Activated CD8-positive, alpha-beta T cell treated with anti-CD3 and anti-CD28 coated beads for 36 hours (primary cell): ENCODE measurements around the gene MYG1. TPM values are rescaled to one million over a fixed set of nuclear protein-coding genes. Genes with fewer than 3 reads are reported as not detected.

Experiments
- ATAC-seq: fragments of 200-7000 bp; cut with Tn5 transposase; one replicate; pipeline ENCODE4 v1.10.0; 2021; ENCODE audit warnings: mild to moderate bottlenecking, moderate library complexity
- CTCF ChIA-PET: fragments of 350-600 bp; sonication (Branson Sonifier 250); formaldehyde crosslinking; loops from one replicate; lab custom pipeline; 2021; ENCODE audit warnings: antibody characterized with exemption; lab: Charles Lee
- POLR2A ChIA-PET: fragments of 350-600 bp; sonication (Branson Sonifier 250); formaldehyde crosslinking; loops from one replicate; lab custom pipeline; 2021; ENCODE audit warnings: antibody characterized with exemption; lab: Charles Lee
- DNase-seq: peaks from one replicate; pipeline ENCODE4 v3.0.0-alpha.2; 2020
- H3K27ac Mint-ChIP-seq: one replicate; pipeline ENCODE4 v1.8.0; 2021; ENCODE audit warnings: mild to moderate bottlenecking, mixed read lengths
- H3K27me3 Mint-ChIP-seq: one replicate; pipeline ENCODE4 v1.8.0; 2021; ENCODE audit warnings: mixed read lengths
- H3K36me3 Mint-ChIP-seq: one replicate; pipeline ENCODE4 v1.8.0; 2021; ENCODE audit warnings: low read depth, mixed read lengths
- H3K4me1 Mint-ChIP-seq: one replicate; pipeline ENCODE4 v1.8.0; 2021; ENCODE audit warnings: low read depth, mixed read lengths
- H3K4me3 Mint-ChIP-seq: one replicate; pipeline ENCODE4 v1.8.0; 2021; ENCODE audit warnings: mild to moderate bottlenecking, moderate library complexity, mixed read lengths
- H3K9me3 Mint-ChIP-seq: one replicate; pipeline ENCODE4 v1.8.0; 2021; ENCODE audit warnings: mixed read lengths
- CTCF ChIP-seq: fragments of 200-600 bp; IDR thresholded peaks from one replicate; pipeline ENCODE4 v1.8.0; 2022; ENCODE audit warnings: antibody characterized with exemption, mild to moderate bottlenecking
- intact Hi-C: fragments of 100-400 bp; cut with micrococcal nuclease; formaldehyde crosslinking; loops from one replicate; pipeline ENCODE4 v1.10.0; 2022
- total RNA-seq, 2 experiments: library from RNA; stranded (reverse); gene quantifications; one replicate each; pipeline ENCODE4 v1.2.3, GENCODE V29; 2021

Gene MYG1
- total RNA-seq, 2 experiments from 2014 or later = 69.5 to 70.9 TPM

GRCh38 chr12:53344824-53345485, 45.5 kb downstream of the MYG1 start:
- intact Hi-C loops = loop anchor here (2.0 kb wide), 1 partner anchor 20 kb away; no protein-coding TSS in a partner anchor
- DNase-seq (peak; percentile 85), ATAC-seq (peak; percentile 86)
- TF ChIP-seq CTCF = peak; percentile 75
- peaks cover 3% of the 10 kb centered on the region for H3K27me3 Mint-ChIP-seq
- H3K36me3 Mint-ChIP-seq = no peaks in the 10 kb centered on the region
- peak overlapping the region; percentile 71 for H3K27ac Mint-ChIP-seq
- CTCF ChIA-PET = interaction anchor here (0.6 to 9.7 kb wide), 51 partner anchors 7 to 291 kb away, joined by 3 to 293 read pairs (median 4); partner anchors contain the start of genes AAAS, AMHR2, CSAD and ESPL1
- H3K4me1 Mint-ChIP-seq = peaks cover 19% of the 10 kb centered on the region
- H3K4me3 Mint-ChIP-seq = peak overlapping the region; percentile 82
- no peaks in the 10 kb centered on the region for H3K9me3 Mint-ChIP-seq
- POLR2A ChIA-PET = interaction anchor here (0.6 to 2.5 kb wide), 13 partner anchors 10 to 1228 kb away, joined by 3 to 19 read pairs (median 4); partner anchors contain the start of genes AAAS, ESPL1, SOAT2 and SP7

GRCh38 chr12:53345486-53346188, 46.1 kb downstream of the MYG1 start:
- H3K27ac Mint-ChIP-seq = peak overlapping the region; percentile 42
- intact Hi-C loops = loop anchor here (2.0 kb wide), 1 partner anchor 21 kb away; no protein-coding TSS in a partner anchor
- POLR2A ChIA-PET = interaction anchor here (0.6 to 2.5 kb wide), 9 partner anchors 10 to 1229 kb away, joined by 3 to 19 read pairs (median 8); partner anchors contain the start of genes AAAS, ESPL1, SOAT2 and SP7
- H3K9me3 Mint-ChIP-seq = no peaks in the 10 kb centered on the region
- peak overlapping the region; percentile 82 for H3K4me3 Mint-ChIP-seq
- no peak for DNase-seq
- H3K27me3 Mint-ChIP-seq = no peaks in the 10 kb centered on the region
- H3K4me1 Mint-ChIP-seq = peaks cover 12% of the 10 kb centered on the region
- CTCF ChIA-PET = interaction anchor here (0.7 to 9.7 kb wide), 39 partner anchors 9 to 283 kb away, joined by 3 to 293 read pairs (median 6); partner anchors contain the start of genes AAAS, AMHR2, CSAD and ESPL1
- H3K36me3 Mint-ChIP-seq = no peaks in the 10 kb centered on the region
- ATAC-seq = peak; percentile 22
- TF ChIP-seq CTCF = peak; percentile 14

GRCh38 chr12:53346491-53346890, 47.0 kb downstream of the MYG1 start:
- no peak for DNase-seq
- Mint-ChIP-seq H3K36me3 (no peaks in the 10 kb centered on the region), H3K4me1 (peaks cover 11% of the 10 kb centered on the region), H3K27ac (no peak overlapping the region), H3K27me3 (no peaks in the 10 kb centered on the region), H3K9me3 (no peaks in the 10 kb centered on the region), H3K4me3 (no peak overlapping the region)
- POLR2A ChIA-PET = interaction anchor here (2.0 kb wide), 1 partner anchor 74 kb away, joined by 7 read pairs; no protein-coding TSS in a partner anchor
- TF ChIP-seq CTCF = no peak
- CTCF ChIA-PET = interaction anchor here (0.6 to 9.7 kb wide), 11 partner anchors 9 to 281 kb away, joined by 3 to 293 read pairs (median 16); partner anchors contain the start of genes AAAS, AMHR2 and SP1
- ATAC-seq = no peak
- intact Hi-C loops = no loop called here

- ATAC-seq = no peak
- TF ChIP-seq CTCF = no peak
- POLR2A ChIA-PET = interaction anchor here (0.6 to 2.0 kb wide), 4 partner anchors 23 to 286 kb away, joined by 3 to 7 read pairs (median 3); partner anchors contain the start of gene AAAS
Measured at GRCh38 chr12:53347905-53348304, 48.4 kb downstream of the MYG1 start.

More at GRCh38 chr12:53347905-53348304, 48.4 kb downstream of the MYG1 start:
- no peak for DNase-seq
- intact Hi-C loops = no loop called here
- Mint-ChIP-seq H3K4me3 (no peak overlapping the region), H3K4me1 (peaks cover 17% of the 10 kb centered on the region), H3K27ac (no peak overlapping the region), H3K27me3 (no peaks in the 10 kb centered on the region), H3K9me3 (no peaks in the 10 kb centered on the region), H3K36me3 (no peaks in the 10 kb centered on the region)
- CTCF ChIA-PET = interaction anchor here (0.6 to 9.7 kb wide), 6 partner anchors 12 to 93 kb away, joined by 3 to 293 read pairs (median 4); partner anchors contain the start of genes AAAS, PRR13 and SP7
